Activated effector memory CD4-positive, alpha-beta T cell treated with Interleukin-2 at 50 U/mL for 16 hours (primary cell): Measurements from ENCODE around the gene PHC2.

Experiments
- DNase-seq: peaks from one replicate; pipeline ENCODE4 v3.0.0-alpha.2; 2020

The PHC2 gene

GRCh38 chr1:33420870-33421775, 9.8 kb downstream of the PHC2 start:
- DNase-seq: no peak

DNA sequence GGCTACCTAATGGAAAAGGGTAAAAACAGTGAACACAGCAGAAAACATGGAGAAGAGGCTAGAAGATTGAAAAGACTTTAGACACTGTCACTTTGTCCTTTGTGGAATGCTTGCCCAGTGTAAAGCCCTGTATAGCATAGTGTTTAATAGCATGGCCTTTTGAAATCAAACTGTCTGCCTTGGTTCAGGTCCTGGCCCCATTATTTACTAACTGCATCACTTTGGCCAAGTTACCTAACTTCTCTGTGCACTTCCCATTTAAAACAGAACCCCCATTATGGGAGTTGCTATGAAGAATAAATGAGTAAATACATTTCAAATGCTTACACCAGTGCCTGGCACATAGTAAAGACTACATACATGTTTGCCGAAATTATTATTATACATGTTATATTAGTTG, 12.1 kb downstream of the PHC2 start:
- no peak for DNase-seq

GRCh38 chr1:33414879-33415278, 16.0 kb downstream of the PHC2 start:
- DNase-seq: no peak

GRCh38 chr1:33410091-33410701, 20.7 kb downstream of the PHC2 start:
- no peak for DNase-seq

DNA sequence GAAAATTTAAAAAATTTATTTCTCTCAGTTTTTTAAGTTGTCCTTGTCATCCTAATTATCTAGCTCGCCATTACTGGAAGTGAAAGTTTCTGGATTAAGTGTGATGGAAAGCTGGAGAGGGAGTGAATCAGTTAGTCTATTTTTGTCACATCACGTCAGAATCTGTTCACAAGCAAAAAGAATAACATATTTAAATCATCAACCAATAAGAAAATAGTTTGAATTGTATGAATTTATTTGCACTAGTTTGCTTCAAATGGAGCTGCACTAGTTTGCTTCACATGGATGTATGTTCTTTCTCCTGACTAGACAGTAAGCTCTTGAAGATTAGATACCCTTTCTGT, 22.8 kb downstream of the PHC2 start:
- DNase-seq: no peak

- no peak for DNase-seq
These were observed 23.4 kb downstream of the PHC2 start for GRCh38 chr1:33407352-33408092.

GRCh38 chr1:33402206-33402605, 28.7 kb downstream of the PHC2 start:
- no peak for DNase-seq

DNA sequence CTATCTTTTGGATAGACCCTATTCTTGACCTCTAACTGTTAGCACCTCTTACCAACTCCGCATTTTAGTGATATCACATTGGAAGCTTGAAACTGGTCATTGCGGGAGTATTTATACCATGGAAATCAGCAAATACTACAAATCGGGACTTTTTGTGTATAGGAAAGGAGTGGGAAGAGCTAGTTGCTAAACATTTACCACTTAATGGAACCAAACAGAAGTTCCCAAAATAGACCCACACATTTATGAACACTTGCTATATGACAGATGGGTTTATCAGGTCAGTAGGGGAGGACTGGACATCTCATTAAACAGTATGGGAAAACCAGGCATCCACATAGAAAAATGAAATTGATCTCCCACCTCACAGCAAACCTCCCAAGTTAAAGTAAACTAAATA, 29.4 kb downstream of the PHC2 start:
- DNase-seq: no peak

DNA sequence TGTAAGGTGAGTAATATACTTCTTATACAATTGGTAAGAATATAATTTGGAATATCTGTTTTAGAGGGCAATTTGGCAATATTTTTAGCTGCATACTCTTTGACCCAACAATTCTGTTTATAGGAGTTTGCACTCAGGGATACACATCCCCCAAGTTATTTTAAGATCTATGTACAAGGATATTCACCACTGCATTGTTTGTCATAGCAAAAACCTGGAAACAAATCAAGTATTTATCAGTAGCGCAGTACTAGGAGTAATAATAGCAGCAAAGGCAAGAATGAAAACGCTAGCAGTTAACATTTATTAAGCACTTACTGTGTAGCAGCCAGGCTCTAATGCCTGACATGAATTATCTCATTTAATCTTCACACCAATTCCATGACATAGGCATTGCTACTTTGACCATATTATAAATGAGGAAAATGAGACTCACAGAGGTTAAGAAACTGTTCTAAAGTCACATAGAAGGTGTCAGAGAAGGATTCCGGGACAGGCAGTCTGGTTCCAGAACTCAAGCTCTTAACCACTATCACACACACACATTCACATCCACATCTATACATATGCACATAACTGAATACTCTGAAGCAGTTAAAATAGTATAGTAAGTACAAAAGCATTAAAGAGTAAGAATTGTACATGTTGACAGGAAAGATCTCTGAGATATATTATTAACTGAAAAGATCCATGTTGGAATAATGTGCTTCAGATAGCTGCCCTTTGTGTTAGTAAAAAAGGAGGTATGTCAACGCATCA, 30.6 kb downstream of the PHC2 start:
- DNase-seq: no peak

- no peak for DNase-seq
These were observed 31.5 kb downstream of the PHC2 start for GRCh38 chr1:33399375-33399774.

- DNase-seq: no peak
These were observed 32.9 kb downstream of the PHC2 start for GRCh38 chr1:33397994-33398393.

DNA sequence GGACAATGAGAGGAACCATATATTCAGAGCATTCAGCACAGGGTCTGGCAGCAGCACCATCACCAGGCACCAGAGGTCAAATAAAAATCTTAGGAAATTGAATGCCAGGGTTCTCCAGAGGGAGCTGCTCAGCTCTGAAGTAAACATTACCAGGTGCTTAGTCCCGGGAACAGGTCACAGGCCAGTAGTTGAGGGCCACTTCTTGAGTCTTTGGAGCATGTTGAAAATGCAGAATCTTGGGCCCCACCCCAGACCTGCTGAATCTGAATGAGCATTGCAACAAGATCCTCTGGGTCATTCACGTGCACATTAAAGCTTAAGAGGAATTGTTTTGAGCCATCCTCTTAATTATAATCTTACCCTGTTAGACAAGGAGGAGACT, 33.8 kb downstream of the PHC2 start:
- DNase-seq: no peak

- no peak for DNase-seq
These were observed 34.4 kb downstream of the PHC2 start for GRCh38 chr1:33396188-33397124.

- DNase-seq: no peak
These were observed 36.1 kb downstream of the PHC2 start for GRCh38 chr1:33394770-33395169.

GRCh38 chr1:33393991-33394390, 36.9 kb downstream of the PHC2 start:
- DNase-seq: no peak

DNA sequence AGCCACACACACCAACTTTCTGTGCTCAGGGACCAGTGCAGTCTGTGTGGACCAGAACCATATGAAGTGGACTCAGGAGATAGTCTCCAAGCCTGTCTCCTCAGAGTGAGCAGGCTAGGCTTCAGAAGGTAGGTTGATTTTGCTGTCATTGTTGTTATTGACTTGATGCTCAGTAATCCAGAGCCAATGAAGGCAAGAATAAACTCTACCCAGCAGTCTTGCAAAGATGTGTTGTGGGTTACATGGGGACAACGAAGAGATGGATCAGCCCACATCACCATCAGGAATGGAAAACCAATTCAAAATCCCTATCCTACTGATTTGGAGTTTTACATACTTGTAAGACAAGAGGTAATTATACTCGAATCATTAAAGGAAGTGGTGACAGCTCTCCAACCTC, 37.4 kb downstream of the PHC2 start:
- no peak for DNase-seq

- no peak for DNase-seq
These were observed 38.3 kb downstream of the PHC2 start for GRCh38 chr1:33392639-33393038.

DNA sequence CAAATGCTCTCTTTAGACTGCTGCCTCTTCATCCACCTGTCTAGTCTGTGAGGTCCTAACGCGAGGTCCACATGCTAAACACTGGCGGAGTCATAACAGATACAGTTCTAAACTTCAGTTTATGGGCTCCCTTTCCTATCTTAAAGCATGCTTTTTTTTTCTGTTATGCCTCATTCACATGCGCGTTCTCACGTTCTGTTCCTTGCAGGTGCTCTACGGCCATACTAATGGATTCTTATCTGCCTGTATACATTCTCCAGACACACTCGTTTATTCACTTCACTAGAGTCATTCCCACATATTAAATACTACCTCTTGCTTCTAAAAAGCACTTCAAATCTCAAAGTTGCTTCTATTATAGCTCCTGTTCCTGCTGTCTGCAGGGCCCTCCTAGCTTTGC, 38.7 kb downstream of the PHC2 start:
- no peak for DNase-seq

DNA sequence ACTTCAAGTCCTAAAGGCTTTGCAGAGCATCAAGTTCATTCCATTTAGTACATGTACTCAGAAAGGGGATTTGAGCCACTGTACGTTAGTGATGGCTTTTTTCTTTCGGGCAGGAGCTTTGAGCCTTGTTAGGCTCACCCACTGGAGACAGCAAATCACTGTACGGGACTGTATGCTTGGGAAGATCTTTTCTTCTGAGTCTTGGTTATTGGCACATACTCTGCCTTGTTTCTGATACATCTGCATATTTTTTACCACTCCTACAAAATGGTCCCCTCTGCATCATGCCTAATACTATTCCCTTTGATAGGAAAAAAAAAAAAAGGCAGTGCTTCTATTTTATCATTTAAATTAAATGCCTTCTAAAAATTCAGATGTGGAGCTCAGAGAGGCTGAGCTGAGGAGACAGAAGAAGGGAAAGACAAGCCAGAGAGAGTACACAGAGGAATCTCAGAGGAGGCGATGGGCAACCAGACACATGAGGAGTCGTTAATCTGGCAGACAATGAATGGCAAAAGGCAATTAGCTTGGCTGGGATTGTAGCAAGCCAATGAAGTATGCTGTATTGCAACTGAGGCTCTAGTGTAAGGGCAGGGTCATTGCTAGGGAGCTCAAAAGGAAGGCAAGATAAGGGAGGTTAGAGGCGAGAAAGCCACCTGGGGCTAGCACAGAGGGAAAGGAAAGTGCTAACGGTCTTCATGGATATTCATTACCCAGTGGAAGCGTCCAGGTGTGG, 39.4 kb downstream of the PHC2 start:
- DNase-seq: no peak

GRCh38 chr1:33390542-33390941, 40.4 kb downstream of the PHC2 start:
- no peak for DNase-seq
